ENCODE results near the gene RELT. TPM values are rescaled to one million over a fixed set of nuclear protein-coding genes. Genes with fewer than 3 reads are reported as not detected.

The RELT gene
- total RNA-seq, 1 donor from 2014 or later, result 5.2 TPM

GRCh38 chr11:73445980-73446379, 69.8 kb downstream of the RELT start:
- Histone ChIP-seq H3K9ac (ENCODE audit: low read length) (no peak overlapping the region), H3K27ac (ENCODE audit: low read depth, low read length) (no peak overlapping the region), H3K9me3 (ENCODE audit: insufficient read depth, low read depth, low read length) (no peaks in the 10 kb centered on the region), H4K20me1 (ENCODE audit: insufficient read depth, low read length) (peaks cover 30% of the 10 kb centered on the region), H3K27me3 (ENCODE audit: insufficient read depth, low read length) (no peaks in the 10 kb centered on the region), H3K79me2 (ENCODE audit: insufficient read depth, low read length) (no peaks in the 10 kb centered on the region), H3K36me3 (ENCODE audit: insufficient read depth, low read length) (no peaks in the 10 kb centered on the region), H3K4me3 (ENCODE audit: insufficient read depth, low read depth, low read length) (no peak overlapping the region), H3K4me2 (ENCODE audit: low read length) (no peak overlapping the region), H2AFZ (ENCODE audit: low read depth, low read length) (no peak overlapping the region), H3K4me1 (ENCODE audit: insufficient read depth, low read length) (no peaks in the 10 kb centered on the region)
- Mint-ChIP-seq H3K36me3 (ENCODE audit: low read depth, unreplicated experiment) (peaks cover 4% of the 10 kb centered on the region), H3K9me3 (ENCODE audit: unreplicated experiment) (no peaks in the 10 kb centered on the region), H3K27ac (ENCODE audit: unreplicated experiment) (no peak overlapping the region), H3K27me3 (ENCODE audit: low read depth, unreplicated experiment) (no peaks in the 10 kb centered on the region), H3K4me1 (ENCODE audit: low read depth, unreplicated experiment) (peaks cover 12% of the 10 kb centered on the region), H3K4me3 (ENCODE audit: unreplicated experiment) (no peak overlapping the region)
- TF ChIP-seq EZH2 (IDR thresholded peaks at IDR 0.05; ENCODE audit: insufficient read depth, low read length) (no peak), CTCF (IDR thresholded peaks at IDR 0.05; ENCODE audit: insufficient read depth, low read depth, low read length) (no peak)
- DNase-seq (ENCODE audit: low read depth), result no peak
- FAIRE-seq, result no peak

- no peak overlapping the region for H3K4me3 ChIP-seq (ENCODE audit: insufficient read depth, low read depth, low read length)
- H3K4me2 ChIP-seq (ENCODE audit: low read length), result no peak overlapping the region
- peaks cover 12% of the 10 kb centered on the region for H3K4me1 Mint-ChIP-seq (ENCODE audit: low read depth, unreplicated experiment)
- H3K27me3 ChIP-seq (ENCODE audit: insufficient read depth, low read length), result no peaks in the 10 kb centered on the region
- DNase-seq (ENCODE audit: low read depth) (no peak), FAIRE-seq (no peak)
- H3K79me2 ChIP-seq (ENCODE audit: insufficient read depth, low read length), result no peaks in the 10 kb centered on the region
- no peak overlapping the region for H3K27ac Mint-ChIP-seq (ENCODE audit: unreplicated experiment)
- no peak overlapping the region for H3K9ac ChIP-seq (ENCODE audit: low read length)
- H3K27me3 Mint-ChIP-seq (ENCODE audit: low read depth, unreplicated experiment), result no peaks in the 10 kb centered on the region
- peaks cover 34% of the 10 kb centered on the region for H4K20me1 ChIP-seq (ENCODE audit: insufficient read depth, low read length)
- no peaks in the 10 kb centered on the region for H3K4me1 ChIP-seq (ENCODE audit: insufficient read depth, low read length)
- H3K36me3 ChIP-seq (ENCODE audit: insufficient read depth, low read length), result no peaks in the 10 kb centered on the region
- TF ChIP-seq EZH2 (IDR thresholded peaks at IDR 0.05; ENCODE audit: insufficient read depth, low read length) (no peak), CTCF (IDR thresholded peaks at IDR 0.05; ENCODE audit: insufficient read depth, low read depth, low read length) (no peak)
- H3K9me3 ChIP-seq (ENCODE audit: insufficient read depth, low read depth, low read length), result no peaks in the 10 kb centered on the region
- peaks cover 3% of the 10 kb centered on the region for H3K36me3 Mint-ChIP-seq (ENCODE audit: low read depth, unreplicated experiment)
- H3K9me3 Mint-ChIP-seq (ENCODE audit: unreplicated experiment), result no peaks in the 10 kb centered on the region
- H3K27ac ChIP-seq (ENCODE audit: low read depth, low read length), result no peak overlapping the region
- no peak overlapping the region for H2AFZ ChIP-seq (ENCODE audit: low read depth, low read length)
- no peak overlapping the region for H3K4me3 Mint-ChIP-seq (ENCODE audit: unreplicated experiment)
These were observed 70.6 kb downstream of the RELT start for GRCh38 chr11:73446766-73447165.

Other genes with a start within 250 kb of the RELT start
- 17.8 and 18.9 TPM in 2 replicates for gene FCHSD2, start 234.1 kb upstream of the RELT start, total RNA-seq
- gene P2RY2, start 158.1 kb upstream of the RELT start, total RNA-seq, result 0.12 and 0.30 TPM in 2 replicates
- 0.14 and 0.75 TPM in 2 replicates for gene P2RY6, start 104.1 kb upstream of the RELT start, total RNA-seq
- 59.7 and 66.4 TPM in 2 replicates for gene ARHGEF17, start 68.1 kb upstream of the RELT start, total RNA-seq
- 44.8 and 51.7 TPM in 2 replicates for gene FAM168A, start 221.7 kb downstream of the RELT start, total RNA-seq

Data from astrocyte (in vitro differentiated cells and primary cell).